Fibroblast of mammary gland (primary cell): Measurements from ENCODE around the gene COPA.

ENCODE experiments used
- DNase-seq: peaks from one replicate; pipeline ENCODE4 v3.0.0-alpha.2; 2010; ENCODE audit warnings: low read depth
- H3K4me3 ChIP-seq: 2 replicates; pipeline ENCODE4 v1.5.1; 2011; ENCODE audit warnings: low read depth, mild to moderate bottlenecking, low read length, moderate library complexity; ENCODE audit not compliant: control insufficient read depth
- CTCF ChIP-seq: conservative IDR thresholded peaks from 2 replicates; pipeline ENCODE4 v1.5.1; 2011; ENCODE audit warnings: low read depth, low read length, inconsistent platforms; ENCODE audit not compliant: control insufficient read depth, insufficient read depth

Gene COPA

GRCh38 chr1:160374306-160375110 is 31.5 kb upstream of the COPA start:
- TF ChIP-seq CTCF = no peak
- peak; percentile 7 for DNase-seq
- H3K4me3 ChIP-seq = no peak overlapping the region

GRCh38 chr1:160373696-160374095 is 30.6 kb upstream of the COPA start:
- no peak overlapping the region for H3K4me3 ChIP-seq
- no peak for TF ChIP-seq CTCF
- DNase-seq = peak; percentile 10

- no peak for DNase-seq
- no peak for TF ChIP-seq CTCF
- H3K4me3 ChIP-seq = no peak overlapping the region
Observed at GRCh38 chr1:160371756-160372155, 28.7 kb upstream of the COPA start.

GRCh38 chr1:160371346-160371631 is 28.2 kb upstream of the COPA start:
- TF ChIP-seq CTCF = no peak
- no peak overlapping the region for H3K4me3 ChIP-seq
- no peak for DNase-seq

- no peak for DNase-seq
- no peak overlapping the region for H3K4me3 ChIP-seq
- no peak for TF ChIP-seq CTCF
Observed at GRCh38 chr1:160370561-160371345, 27.7 kb upstream of the COPA start.

GRCh38 chr1:160369087-160369486 is 26.0 kb upstream of the COPA start:
- TF ChIP-seq CTCF = no peak
- no peak overlapping the region for H3K4me3 ChIP-seq
- DNase-seq = no peak
